ENCODE results near the gene CYGB. TPM values are rescaled to one million over a fixed set of nuclear protein-coding genes. Genes with fewer than 3 reads are reported as not detected.
"Not testable (repeated sequence)": the region's sequence is repeated elsewhere in the genome, so short reads cannot be mapped to it uniquely, and the experiment has no call there.

CYGB gene
- total RNA-seq, 1 donor from 2014 or later = not detected

- peaks cover 45% of the 10 kb centered on the region for H3K27me3 Mint-ChIP-seq
- H3K4me3 Mint-ChIP-seq = no peak overlapping the region
- no peaks in the 10 kb centered on the region for H3K36me3 Mint-ChIP-seq (ENCODE audit: low read depth)
- no peaks in the 10 kb centered on the region for H3K9me3 Mint-ChIP-seq
- no peak overlapping the region for H3K27ac Mint-ChIP-seq
- DNase-seq = no peak
- intact Hi-C loops (cut with micrococcal nuclease) = no loop called here
- H3K4me1 Mint-ChIP-seq = no peaks in the 10 kb centered on the region
These were observed 5.1 kb upstream of the CYGB start for GRCh38 chr17:76542566-76542971.

- Mint-ChIP-seq H3K4me1 (no peaks in the 10 kb centered on the region), H3K27ac (no peak overlapping the region), H3K36me3 (ENCODE audit: low read depth) (no peaks in the 10 kb centered on the region), H3K9me3 (no peaks in the 10 kb centered on the region), H3K4me3 (no peak overlapping the region), H3K27me3 (peaks cover 46% of the 10 kb centered on the region)
- no peak for DNase-seq
- intact Hi-C loops (cut with micrococcal nuclease) = no loop called here
These were observed 4.4 kb upstream of the CYGB start for GRCh38 chr17:76541739-76542454.

GRCh38 chr17:76540381-76541300, 3.1 kb upstream of the CYGB start:
- H3K9me3 Mint-ChIP-seq = no peaks in the 10 kb centered on the region
- H3K36me3 Mint-ChIP-seq (ENCODE audit: low read depth) = no peaks in the 10 kb centered on the region
- intact Hi-C loops (cut with micrococcal nuclease) = no loop called here
- peak; percentile 81 for DNase-seq
- peaks cover 55% of the 10 kb centered on the region for H3K27me3 Mint-ChIP-seq
- no peak overlapping the region for H3K4me3 Mint-ChIP-seq
- H3K4me1 Mint-ChIP-seq = no peaks in the 10 kb centered on the region
- H3K27ac Mint-ChIP-seq = no peak overlapping the region

GRCh38 chr17:76539631-76540271, 2.2 kb upstream of the CYGB start, which contains the start of gene PRCD:
Gene PRCD, plus strand, starts transcription at chr17:76540044. Its CDS starts 98 bp downstream, at chr17:76540142.
- Mint-ChIP-seq H3K9me3 (no peaks in the 10 kb centered on the region), H3K27ac (no peak within 1 kb of the TSS), H3K4me1 (no peaks in the 10 kb centered on the region), H3K36me3 (ENCODE audit: low read depth) (no peaks in the 10 kb centered on the region), H3K27me3 (peaks cover 61% of the 10 kb centered on the region), H3K4me3 (no peak within 1 kb of the TSS)
- no peak for DNase-seq
- intact Hi-C loops (cut with micrococcal nuclease) = no loop called here

GRCh38 chr17:76538941-76539570, 1.5 kb upstream of the CYGB start:
- Mint-ChIP-seq H3K4me3 (no peak overlapping the region), H3K27me3 (peaks cover 62% of the 10 kb centered on the region)
- no peak for DNase-seq

GRCh38 chr17:76538281-76538931, 897 bp upstream of the CYGB start:
- intact Hi-C loops (cut with micrococcal nuclease) = no loop called here
- Mint-ChIP-seq H3K4me1 (no peaks in the 10 kb centered on the region), H3K36me3 (ENCODE audit: low read depth) (no peaks in the 10 kb centered on the region), H3K9me3 (no peaks in the 10 kb centered on the region), H3K27me3 (peaks cover 58% of the 10 kb centered on the region), H3K4me3 (no peak overlapping the region), H3K27ac (no peak overlapping the region)
- DNase-seq = no peak

More at GRCh38 chr17:76538941-76539570, 1.5 kb upstream of the CYGB start:
- H3K36me3 Mint-ChIP-seq (ENCODE audit: low read depth) = no peaks in the 10 kb centered on the region
- intact Hi-C loops (cut with micrococcal nuclease) = no loop called here
- no peaks in the 10 kb centered on the region for H3K9me3 Mint-ChIP-seq
- H3K27ac Mint-ChIP-seq = no peak overlapping the region
- H3K4me1 Mint-ChIP-seq = no peaks in the 10 kb centered on the region

GRCh38 chr17:76537288-76537577, 276 bp downstream of the CYGB start:
- H3K27me3 Mint-ChIP-seq = peaks cover 52% of the 10 kb centered on the region
- no peaks in the 10 kb centered on the region for H3K4me1 Mint-ChIP-seq
- H3K27ac Mint-ChIP-seq = no peak overlapping the region
- no peaks in the 10 kb centered on the region for H3K9me3 Mint-ChIP-seq
- no peak for DNase-seq
- H3K36me3 Mint-ChIP-seq (ENCODE audit: low read depth) = no peaks in the 10 kb centered on the region
- no peak overlapping the region for H3K4me3 Mint-ChIP-seq
- intact Hi-C loops (cut with micrococcal nuclease) = no loop called here

- Mint-ChIP-seq H3K27me3 (peaks cover 51% of the 10 kb centered on the region), H3K36me3 (ENCODE audit: low read depth) (no peaks in the 10 kb centered on the region), H3K9me3 (no peaks in the 10 kb centered on the region), H3K4me3 (no peak overlapping the region), H3K4me1 (no peaks in the 10 kb centered on the region), H3K27ac (no peak overlapping the region)
- intact Hi-C loops (cut with micrococcal nuclease) = no loop called here
- DNase-seq = no peak
These were observed 810 bp downstream of the CYGB start for GRCh38 chr17:76536511-76537287.

GRCh38 chr17:76535788-76536510, 1.6 kb downstream of the CYGB start:
- no peaks in the 10 kb centered on the region for H3K4me1 Mint-ChIP-seq
- no peak overlapping the region for H3K27ac Mint-ChIP-seq
- no peaks in the 10 kb centered on the region for H3K9me3 Mint-ChIP-seq
- H3K27me3 Mint-ChIP-seq = peaks cover 46% of the 10 kb centered on the region
- H3K36me3 Mint-ChIP-seq (ENCODE audit: low read depth) = no peaks in the 10 kb centered on the region
- intact Hi-C loops (cut with micrococcal nuclease) = no loop called here
- no peak overlapping the region for H3K4me3 Mint-ChIP-seq
- DNase-seq = no peak

GRCh38 chr17:76534831-76535732, 2.4 kb downstream of the CYGB start:
- Mint-ChIP-seq H3K4me1 (no peaks in the 10 kb centered on the region), H3K9me3 (no peaks in the 10 kb centered on the region), H3K27ac (no peak overlapping the region), H3K36me3 (ENCODE audit: low read depth) (no peaks in the 10 kb centered on the region), H3K4me3 (no peak overlapping the region), H3K27me3 (peaks cover 39% of the 10 kb centered on the region)
- intact Hi-C loops (cut with micrococcal nuclease) = no loop called here
- DNase-seq = no peak

- H3K9me3 Mint-ChIP-seq; H3K4me3 Mint-ChIP-seq; DNase-seq; H3K4me1 Mint-ChIP-seq; H3K27ac Mint-ChIP-seq; intact Hi-C loops (cut with micrococcal nuclease); H3K36me3 Mint-ChIP-seq (ENCODE audit: low read depth): not testable (repeated sequence)
- H3K27me3 Mint-ChIP-seq = peaks cover 28% of the 10 kb centered on the region
These were observed 3.7 kb downstream of the CYGB start for GRCh38 chr17:76533640-76534359.
